ENCODE measurements around the gene AAMP.

- TF ChIP-seq CTCF (IDR thresholded peaks at IDR 0.05; ENCODE audit: low read length), result no peak
- no peak for TF ChIP-seq EZH2 (optimal IDR thresholded peaks at IDR 0.05; ENCODE audit: low read depth, low read length)
Measured at GRCh38 chr2:218235017-218235416, 34.9 kb downstream of the AAMP start.
